NCI-H82 (cell line): ENCODE measurements around the gene KIF25.

Experiments used
- DNase-seq: peaks from one replicate; lab custom pipeline; 2025; lab: John Stamatoyannopoulos, UW

The KIF25 gene

GRCh38 chr6:168017629-168018028, 20.2 kb downstream of the KIF25 start:
- DNase-seq: no peak

GRCh38 chr6:168018664-168019063, 21.2 kb downstream of the KIF25 start:
- no peak for DNase-seq

GRCh38 chr6:168020242-168020641, 22.8 kb downstream of the KIF25 start:
- DNase-seq: no peak

GRCh38 chr6:168021581-168021980, 24.1 kb downstream of the KIF25 start:
- DNase-seq: no peak

- DNase-seq: no peak
Measured at GRCh38 chr6:168022488-168023321, 25.2 kb downstream of the KIF25 start.

GRCh38 chr6:168024951-168025510, 27.6 kb downstream of the KIF25 start:
- DNase-seq: no peak

GRCh38 chr6:168025831-168026710, 28.6 kb downstream of the KIF25 start:
- DNase-seq: no peak

- DNase-seq: no peak
Measured at GRCh38 chr6:168026925-168027324, 29.5 kb downstream of the KIF25 start.

GRCh38 chr6:168027521-168027920, 30.1 kb downstream of the KIF25 start:
- no peak for DNase-seq

GRCh38 chr6:168028181-168028580, 30.7 kb downstream of the KIF25 start:
- no peak for DNase-seq

- DNase-seq: no peak
Measured at GRCh38 chr6:168029459-168030217, 32.2 kb downstream of the KIF25 start.

GRCh38 chr6:168030218-168030746, 32.8 kb downstream of the KIF25 start:
- no peak for DNase-seq

- DNase-seq: no peak
Measured at GRCh38 chr6:168030908-168031307, 33.4 kb downstream of the KIF25 start.

GRCh38 chr6:168031411-168031971, 34.0 kb downstream of the KIF25 start:
- DNase-seq: no peak

- DNase-seq: no peak
Measured at GRCh38 chr6:168032005-168032760, 34.7 kb downstream of the KIF25 start.

- no peak for DNase-seq
Measured at GRCh38 chr6:168033791-168034190, 36.3 kb downstream of the KIF25 start.

GRCh38 chr6:168034537-168034936, 37.1 kb downstream of the KIF25 start:
- DNase-seq: no peak

- peak; percentile 53 for DNase-seq
Measured at GRCh38 chr6:168035098-168035660, 37.7 kb downstream of the KIF25 start.

GRCh38 chr6:168035661-168036545, 38.4 kb downstream of the KIF25 start:
- DNase-seq: peak; percentile 35
